MM.1S (cell line): ENCODE measurements around the gene PRDM10.

ENCODE experiments used
- DNase-seq: peaks from one replicate; pipeline ENCODE4 v3.0.0-alpha.2; 2015
- H2AFZ ChIP-seq: fragments of 300-600 bp; sonication (generic); 2 replicates; pipeline ENCODE4 v1.6.0; 2016; ENCODE audit warnings: antibody characterized with exemption, low read length
- H3F3A ChIP-seq: fragments of 300-600 bp; sonication (generic); 2 replicates; pipeline ENCODE4 v1.6.1; 2016; ENCODE audit warnings: mild to moderate bottlenecking, antibody characterized with exemption, low read length, moderate library complexity, mixed read lengths; ENCODE audit not compliant: insufficient read depth
- H3K27ac ChIP-seq: fragments of 300-600 bp; sonication (generic); 2 replicates; pipeline ENCODE4 v1.5.1; 2016; ENCODE audit warnings: mild to moderate bottlenecking, low read length
- H3K27me3 ChIP-seq: fragments of 300-600 bp; sonication (generic); replicated peaks from 2 replicates; pipeline ENCODE4 v1.6.0; 2016; ENCODE audit warnings: low read length; ENCODE audit not compliant: insufficient read depth
- H3K36me3 ChIP-seq: fragments of 300-600 bp; sonication (generic); replicated peaks from 2 replicates; pipeline ENCODE4 v1.6.1; 2016; ENCODE audit warnings: mild to moderate bottlenecking, low read length, mixed read lengths; ENCODE audit not compliant: insufficient read depth
- H3K4me1 ChIP-seq: fragments of 300-600 bp; sonication (generic); 2 replicates; pipeline ENCODE4 v1.6.1; 2016; ENCODE audit warnings: low read length, mixed read lengths
- H3K4me2 ChIP-seq: fragments of 300-600 bp; sonication (generic); 2 replicates; pipeline ENCODE4 v1.6.0; 2016; ENCODE audit warnings: low read depth, low read length
- H3K4me3 ChIP-seq: fragments of 300-600 bp; sonication (generic); 2 replicates; pipeline ENCODE4 v1.5.1; 2016; ENCODE audit warnings: low read length, mixed read lengths
- H3K79me2 ChIP-seq: fragments of 300-600 bp; sonication (generic); 2 replicates; pipeline ENCODE4 v1.6.1; 2016; ENCODE audit warnings: mixed run types, low read length, mixed read lengths
- H3K9ac ChIP-seq: fragments of 300-600 bp; sonication (generic); 2 replicates; pipeline ENCODE4 v1.6.1; 2016; ENCODE audit warnings: low read length, mixed read lengths
- H3K9me2 ChIP-seq: fragments of 300-600 bp; sonication (generic); replicated peaks from 2 replicates; pipeline ENCODE4 v1.6.1; 2016; ENCODE audit warnings: mild to moderate bottlenecking, low read length, mixed read lengths; ENCODE audit not compliant: insufficient read depth
- H3K9me3 ChIP-seq: fragments of 300-600 bp; sonication (generic); replicated peaks from 2 replicates; pipeline ENCODE4 v1.6.1; 2016; ENCODE audit warnings: mild to moderate bottlenecking, low read length, mixed read lengths; ENCODE audit not compliant: insufficient read depth
- H4K20me1 ChIP-seq: fragments of 300-600 bp; sonication (generic); 2 replicates; pipeline ENCODE4 v1.6.1; 2016; ENCODE audit warnings: mild to moderate bottlenecking, low read length, moderate library complexity, mixed read lengths; ENCODE audit not compliant: insufficient read depth
- CTCF ChIP-seq: fragments of 300-600 bp; sonication (generic); IDR thresholded peaks from 2 replicates; pipeline ENCODE4 v1.5.1; 2016; ENCODE audit warnings: antibody characterized with exemption, low read length, mixed read lengths
- EZH2 ChIP-seq: fragments of 300-600 bp; sonication (generic); optimal IDR thresholded peaks from 2 replicates; pipeline ENCODE3; 2017; ENCODE audit warnings: low read depth, mild to moderate bottlenecking, antibody characterized with exemption, low read length, mixed read lengths
- EZH2phosphoT487 ChIP-seq: fragments of 300-600 bp; sonication (generic); IDR thresholded peaks from 2 replicates; pipeline ENCODE4 v1.6.1; 2018; ENCODE audit warnings: antibody characterized with exemption, low read length

PRDM10 gene

GRCh38 chr11:129885381-129885780, 117.3 kb downstream of the PRDM10 start:
- Histone ChIP-seq H3K27me3 (no peaks in the 10 kb centered on the region), H3K27ac (no peak overlapping the region), H3K9me2 (no peaks in the 10 kb centered on the region), H2AFZ (no peak overlapping the region), H3K79me2 (no peaks in the 10 kb centered on the region), H3K4me1 (no peaks in the 10 kb centered on the region), H3K4me2 (no peak overlapping the region), H3K4me3 (no peak overlapping the region), H3F3A (no peaks in the 10 kb centered on the region), H4K20me1 (no peaks in the 10 kb centered on the region), H3K9me3 (no peaks in the 10 kb centered on the region), H3K36me3 (peaks cover 4% of the 10 kb centered on the region), H3K9ac (no peak overlapping the region)
- TF ChIP-seq CTCF (no peak), EZH2 (no peak), EZH2phosphoT487 (no peak)
- DNase-seq, result no peak

GRCh38 chr11:129884581-129884980, 118.1 kb downstream of the PRDM10 start:
- no peak overlapping the region for H3K9ac ChIP-seq
- no peaks in the 10 kb centered on the region for H3K27me3 ChIP-seq
- H3K4me2 ChIP-seq, result no peak overlapping the region
- H3K36me3 ChIP-seq, result peaks cover 4% of the 10 kb centered on the region
- H3K9me2 ChIP-seq, result no peaks in the 10 kb centered on the region
- no peaks in the 10 kb centered on the region for H3K79me2 ChIP-seq
- no peak for TF ChIP-seq EZH2
- TF ChIP-seq EZH2phosphoT487, result no peak
- no peak for TF ChIP-seq CTCF
- no peak overlapping the region for H2AFZ ChIP-seq
- DNase-seq, result no peak
- no peaks in the 10 kb centered on the region for H3K9me3 ChIP-seq
- H3K27ac ChIP-seq, result no peak overlapping the region
- H3F3A ChIP-seq, result no peaks in the 10 kb centered on the region
- no peaks in the 10 kb centered on the region for H4K20me1 ChIP-seq
- no peak overlapping the region for H3K4me3 ChIP-seq
- H3K4me1 ChIP-seq, result no peaks in the 10 kb centered on the region

- no peak overlapping the region for H3K27ac ChIP-seq
- no peak overlapping the region for H3K4me2 ChIP-seq
- no peaks in the 10 kb centered on the region for H3K79me2 ChIP-seq
- no peak overlapping the region for H2AFZ ChIP-seq
- no peaks in the 10 kb centered on the region for H3K9me2 ChIP-seq
- no peak overlapping the region for H3K9ac ChIP-seq
- no peaks in the 10 kb centered on the region for H3K9me3 ChIP-seq
- no peaks in the 10 kb centered on the region for H3K27me3 ChIP-seq
- no peaks in the 10 kb centered on the region for H4K20me1 ChIP-seq
- peak; percentile 15 for DNase-seq
- no peaks in the 10 kb centered on the region for H3F3A ChIP-seq
- no peaks in the 10 kb centered on the region for H3K4me1 ChIP-seq
- H3K4me3 ChIP-seq, result no peak overlapping the region
- TF ChIP-seq EZH2 (no peak), EZH2phosphoT487 (no peak), CTCF (peak; percentile 53)
- peaks cover 4% of the 10 kb centered on the region; the same call in 1 of the 2 replicates for H3K36me3 ChIP-seq
Observed at GRCh38 chr11:129881570-129882170, 121.0 kb downstream of the PRDM10 start.
